AG04450 (cell line): ENCODE results near the gene LRFN4. TPM values are rescaled to one million over a fixed set of nuclear protein-coding genes. Genes with fewer than 3 reads are reported as not detected.

Experiments
- CTCF ChIA-PET: fragments of 300-600, 350-600 bp; formaldehyde crosslinking; extraction: SDS; loops from one replicate; lab custom pipeline; 2022; ENCODE audit warnings: antibody characterized with exemption, inconsistent platforms; lab: Charles Lee
- POLR2A ChIA-PET: fragments of 350-600 bp; formaldehyde crosslinking; extraction: SDS; loops from one replicate; lab custom pipeline; 2021; ENCODE audit warnings: antibody characterized with exemption, inconsistent platforms; lab: Yijun Ruan, JAX
- DNase-seq: peaks from one replicate; pipeline ENCODE4 v3.0.0-alpha.2; 2011; ENCODE audit warnings: low read depth, low spot score
- H3K27ac ChIP-seq: one replicate; pipeline ENCODE4 v1.5.1; 2012; ENCODE audit warnings: low read depth, low read length, control low read depth
- H3K27me3 ChIP-seq: one replicate; pipeline ENCODE4 v1.6.0; 2012; ENCODE audit warnings: low read length; ENCODE audit not compliant: control insufficient read depth, insufficient read depth
- H3K4me3 ChIP-seq: 2 replicates; pipeline ENCODE4 v1.5.1; 2011; ENCODE audit warnings: mild to moderate bottlenecking, low read depth, low read length, control low read depth
- H3K9me3 ChIP-seq: 2 replicates; pipeline ENCODE4 v1.5.1; 2012; ENCODE audit warnings: low read length; ENCODE audit not compliant: control insufficient read depth, insufficient read depth
- CTCF ChIP-seq: IDR thresholded peaks from 2 replicates; pipeline ENCODE4 v1.5.1; 2011; ENCODE audit warnings: low read depth, low read length, control low read depth, inconsistent platforms
- polyA plus RNA-seq: library from polyadenylated mRNA; depleted of rRNA; stranded (reverse); fragments of >200 nt; gene quantifications from 2 replicates; pipeline ENCODE4 v1.2.3, GENCODE V29; 2011

Gene LRFN4
- polyA plus RNA-seq, 1 experiment, result 5.5 TPM

- CTCF ChIA-PET, result no interaction called here
These were observed 17.4 kb downstream of the LRFN4 start for GRCh38 chr11:66874232-66874631.

GRCh38 chr11:66875378-66875777 lies 18.5 kb downstream of the LRFN4 start:
- CTCF ChIA-PET, result no interaction called here
- Histone ChIP-seq H3K4me3 (no peak overlapping the region), H3K27me3 (no peaks in the 10 kb centered on the region), H3K9me3 (no peaks in the 10 kb centered on the region; the same call in 1 of the 2 replicates), H3K27ac (no peak overlapping the region)
- no peak for TF ChIP-seq CTCF
- POLR2A ChIA-PET, result no interaction called here
- DNase-seq, result no peak

More at GRCh38 chr11:66874232-66874631, 17.4 kb downstream of the LRFN4 start:
- no peak for TF ChIP-seq CTCF
- H3K9me3 ChIP-seq, result no peaks in the 10 kb centered on the region; the same call in 1 of the 2 replicates
- no peak for DNase-seq
- no peak overlapping the region for H3K4me3 ChIP-seq
- H3K27ac ChIP-seq, result no peak overlapping the region
- POLR2A ChIA-PET, result no interaction called here
- H3K27me3 ChIP-seq, result no peaks in the 10 kb centered on the region

- Histone ChIP-seq H3K27ac (no peak overlapping the region), H3K27me3 (no peaks in the 10 kb centered on the region), H3K4me3 (no peak overlapping the region), H3K9me3 (no peaks in the 10 kb centered on the region)
- TF ChIP-seq CTCF, result no peak
- DNase-seq, result no peak
- ChIA-PET POLR2A (no interaction called here), CTCF (no interaction called here)
These were observed 20.9 kb downstream of the LRFN4 start for GRCh38 chr11:66877588-66878385.

- H3K27me3 ChIP-seq, result no peaks in the 10 kb centered on the region
- ChIA-PET CTCF (no interaction called here), POLR2A (interaction anchor here (0.6 kb wide), 1 partner anchor 57 kb away, joined by 3 read pairs; no protein-coding TSS in a partner anchor)
- H3K9me3 ChIP-seq, result no peaks in the 10 kb centered on the region
- H3K27ac ChIP-seq, result no peak overlapping the region
- H3K4me3 ChIP-seq, result no peak overlapping the region
- DNase-seq, result no peak
- TF ChIP-seq CTCF, result no peak
These were observed 21.6 kb downstream of the LRFN4 start for GRCh38 chr11:66878474-66878873.

GRCh38 chr11:66879000-66879399 lies 22.1 kb downstream of the LRFN4 start:
- CTCF ChIA-PET, result no interaction called here
- no peaks in the 10 kb centered on the region for H3K27me3 ChIP-seq
- no peaks in the 10 kb centered on the region for H3K9me3 ChIP-seq
- H3K27ac ChIP-seq, result no peak overlapping the region
- no peak for TF ChIP-seq CTCF
- no peak overlapping the region for H3K4me3 ChIP-seq
- POLR2A ChIA-PET, result interaction anchor here (0.6 kb wide), 1 partner anchor 57 kb away, joined by 3 read pairs; no protein-coding TSS in a partner anchor
- no peak for DNase-seq
